HT1080 (cell line): ENCODE measurements around the gene PCBP2. TPM values are rescaled to one million over a fixed set of nuclear protein-coding genes. Genes with fewer than 3 reads are reported as not detected.
"Not testable (repeated sequence)": the region's sequence is repeated elsewhere in the genome, so short reads cannot be mapped to it uniquely, and the experiment has no call there.

Experiments used
- DNase-seq: peaks from one replicate; pipeline ENCODE4 v3.0.0-alpha.2; 2015; ENCODE audit warnings: low read depth
- total RNA-seq: library from RNA; depleted of rRNA; stranded (reverse); fragments of >200 nt; shearing (Covaris generic); gene quantifications from 2 replicates; pipeline ENCODE4 v1.2.3, GENCODE V29; 2014

PCBP2 gene
- total RNA-seq, 1 experiment from 2014 or later: 243 TPM

- DNase-seq: no peak
Observed at GRCh38 chr12:53468282-53468681, 16.4 kb downstream of the PCBP2 start.

GRCh38 chr12:53472056-53472582, 20.2 kb downstream of the PCBP2 start:
- no peak for DNase-seq

GRCh38 chr12:53474077-53474476, 22.2 kb downstream of the PCBP2 start:
- DNase-seq: no peak

- no peak for DNase-seq
Observed at GRCh38 chr12:53474819-53475218, 22.9 kb downstream of the PCBP2 start.

DNA sequence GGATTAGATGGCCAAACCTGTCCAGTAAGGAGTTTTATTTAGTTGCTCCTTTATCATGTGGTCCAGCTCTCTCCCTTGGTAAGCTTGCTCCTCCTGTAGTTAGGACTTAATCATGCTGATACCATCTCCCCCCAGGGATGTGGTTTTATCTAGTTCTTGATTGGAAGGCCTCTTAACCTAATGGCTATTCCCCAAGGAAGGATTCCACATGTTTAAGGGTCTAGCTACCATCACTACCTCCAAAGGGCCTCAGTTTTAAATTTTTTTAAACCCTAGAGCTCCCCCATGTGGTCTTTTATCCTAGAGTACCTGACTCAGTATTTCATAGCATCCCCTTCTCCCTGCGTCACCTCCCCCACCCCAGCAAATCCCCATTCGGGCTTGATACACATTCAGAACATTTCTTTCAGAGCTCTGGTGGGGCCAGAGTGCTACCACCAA, 24.9 kb downstream of the PCBP2 start:
- peak; percentile 56 for DNase-seq

DNA sequence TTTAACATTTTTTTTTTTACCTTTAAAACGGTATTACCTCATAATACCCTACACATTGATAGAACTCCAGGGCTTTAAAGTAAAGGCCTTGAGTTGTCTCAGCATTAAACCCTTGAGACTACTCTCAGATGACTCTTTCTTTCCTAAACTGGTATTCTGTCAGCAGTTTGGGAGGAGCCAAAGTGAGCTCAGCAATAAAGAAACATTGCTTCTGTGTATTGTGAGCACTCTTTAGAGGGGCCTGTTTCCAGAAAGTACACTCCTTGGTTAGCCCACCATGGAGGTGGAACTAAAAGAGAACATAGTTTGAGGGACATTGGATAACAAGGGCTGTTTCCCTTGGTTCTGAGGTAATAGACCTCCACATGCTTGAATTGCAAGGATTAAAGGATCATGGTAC, 27.0 kb downstream of the PCBP2 start:
- DNase-seq: no peak

DNA sequence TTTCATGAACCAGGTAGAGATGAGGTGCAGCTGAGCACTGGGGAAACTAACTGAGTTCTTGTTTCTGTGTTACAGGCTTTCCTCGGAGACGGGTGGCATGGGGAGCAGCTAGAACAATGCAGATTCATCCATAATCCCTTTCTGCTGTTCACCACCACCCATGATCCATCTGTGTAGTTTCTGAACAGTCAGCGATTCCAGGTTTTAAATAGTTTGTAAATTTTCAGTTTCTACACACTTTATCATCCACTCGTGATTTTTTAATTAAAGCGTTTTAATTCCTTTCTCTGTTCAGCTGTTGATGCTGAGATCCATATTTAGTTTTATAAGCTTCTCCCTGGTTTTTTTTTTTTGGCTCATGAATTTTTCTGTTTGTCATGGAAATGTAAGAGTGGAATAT, 27.4 kb downstream of the PCBP2 start:
- no peak for DNase-seq

DNA sequence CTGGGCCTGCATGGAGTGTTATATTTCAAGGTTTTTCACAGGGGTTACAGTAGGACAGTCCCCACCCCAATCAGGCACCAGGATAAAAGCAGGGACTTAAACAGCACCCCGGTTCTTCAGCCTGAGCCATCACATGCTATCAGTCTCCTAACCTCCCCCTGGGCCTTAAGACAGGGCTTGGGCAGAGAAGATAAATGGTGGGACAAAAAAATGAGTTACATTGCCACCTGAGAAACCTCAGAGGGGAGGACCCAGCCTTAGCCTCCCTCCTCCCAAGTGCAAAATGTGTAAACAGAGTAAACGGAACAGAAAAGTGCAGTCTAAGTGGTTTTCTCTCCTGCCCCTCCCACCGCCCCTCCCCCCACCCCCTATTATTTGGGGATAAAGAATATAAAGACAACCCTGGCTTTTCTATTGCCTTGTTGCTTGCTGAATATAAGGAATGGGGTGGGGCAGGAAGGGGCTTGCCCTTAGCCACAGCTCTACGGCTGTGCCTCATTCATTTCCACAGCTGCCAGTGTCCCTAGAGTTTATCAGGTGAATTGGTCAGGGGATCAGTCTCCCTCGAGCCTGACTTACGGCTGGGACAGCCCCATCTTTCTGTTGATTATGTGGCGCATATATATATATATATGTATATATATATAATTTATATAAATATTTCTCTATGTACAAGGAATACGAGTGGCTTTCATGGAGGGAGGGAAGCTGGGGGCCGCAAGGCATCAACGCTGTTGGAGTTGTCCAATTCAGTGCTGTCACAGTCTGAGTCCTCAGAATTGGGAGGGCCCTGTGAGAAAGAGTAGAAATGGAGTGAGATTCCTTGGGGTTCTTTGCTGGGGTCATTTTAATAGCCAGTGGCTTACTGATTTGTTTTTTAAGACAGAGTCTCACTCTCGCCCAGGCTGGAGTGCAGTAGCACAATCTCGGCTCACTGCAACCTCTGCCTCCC, 28.9 kb downstream of the PCBP2 start:
- no peak for DNase-seq

GRCh38 chr12:53481458-53481857, 29.6 kb downstream of the PCBP2 start:
- not testable (repeated sequence) for DNase-seq

- no peak for DNase-seq
Observed at GRCh38 chr12:53481939-53482586, 30.2 kb downstream of the PCBP2 start.

DNA sequence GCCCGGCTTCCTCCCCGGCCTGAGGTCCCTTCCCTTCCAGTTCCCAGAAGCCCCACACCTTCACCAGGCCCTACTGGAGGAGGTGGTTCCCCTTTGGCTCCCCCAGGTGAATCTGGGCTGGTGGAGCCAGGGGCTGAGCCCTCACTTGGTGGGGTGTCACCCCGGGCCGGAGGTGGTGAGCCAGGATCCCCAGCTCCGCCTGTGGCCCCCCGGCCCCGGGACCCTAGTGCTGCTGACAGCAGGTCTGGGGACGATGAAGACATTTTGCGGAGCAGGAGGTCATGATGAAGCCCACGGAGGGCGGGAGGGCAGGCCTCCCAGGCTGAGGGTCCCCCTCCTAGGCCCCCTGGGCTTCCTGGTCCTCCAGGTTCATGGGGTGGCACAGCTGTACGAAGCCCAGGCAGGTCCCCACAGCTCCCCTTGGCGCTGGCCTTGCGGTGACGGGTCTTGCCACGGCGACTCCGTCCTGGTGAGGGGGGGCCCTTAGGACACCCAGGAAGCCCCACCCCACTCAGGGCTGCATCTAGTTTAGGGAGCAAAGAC, 30.8 kb downstream of the PCBP2 start:
- no peak for DNase-seq

- no peak for DNase-seq
Observed at GRCh38 chr12:53483225-53483978, 31.5 kb downstream of the PCBP2 start.

DNA sequence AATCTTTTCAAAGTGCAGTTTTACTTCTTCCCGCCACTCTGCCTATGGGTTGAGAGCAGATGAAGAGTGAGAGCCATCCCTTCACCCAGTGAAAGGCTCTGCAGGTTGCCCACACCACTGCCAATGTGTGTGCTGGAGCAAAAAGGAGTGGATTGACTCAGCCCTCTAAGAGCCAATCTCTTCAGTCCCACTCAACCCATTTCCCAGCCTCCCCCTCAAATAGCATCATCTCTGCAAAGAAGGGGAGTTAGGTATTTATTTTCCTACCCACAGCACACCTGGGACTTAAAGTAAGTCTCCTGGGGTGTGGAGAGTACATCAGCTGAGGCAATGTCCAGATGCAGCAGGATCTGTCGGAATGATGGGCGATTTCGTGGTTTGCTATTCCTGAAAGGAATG, 32.1 kb downstream of the PCBP2 start:
- DNase-seq: no peak

DNA sequence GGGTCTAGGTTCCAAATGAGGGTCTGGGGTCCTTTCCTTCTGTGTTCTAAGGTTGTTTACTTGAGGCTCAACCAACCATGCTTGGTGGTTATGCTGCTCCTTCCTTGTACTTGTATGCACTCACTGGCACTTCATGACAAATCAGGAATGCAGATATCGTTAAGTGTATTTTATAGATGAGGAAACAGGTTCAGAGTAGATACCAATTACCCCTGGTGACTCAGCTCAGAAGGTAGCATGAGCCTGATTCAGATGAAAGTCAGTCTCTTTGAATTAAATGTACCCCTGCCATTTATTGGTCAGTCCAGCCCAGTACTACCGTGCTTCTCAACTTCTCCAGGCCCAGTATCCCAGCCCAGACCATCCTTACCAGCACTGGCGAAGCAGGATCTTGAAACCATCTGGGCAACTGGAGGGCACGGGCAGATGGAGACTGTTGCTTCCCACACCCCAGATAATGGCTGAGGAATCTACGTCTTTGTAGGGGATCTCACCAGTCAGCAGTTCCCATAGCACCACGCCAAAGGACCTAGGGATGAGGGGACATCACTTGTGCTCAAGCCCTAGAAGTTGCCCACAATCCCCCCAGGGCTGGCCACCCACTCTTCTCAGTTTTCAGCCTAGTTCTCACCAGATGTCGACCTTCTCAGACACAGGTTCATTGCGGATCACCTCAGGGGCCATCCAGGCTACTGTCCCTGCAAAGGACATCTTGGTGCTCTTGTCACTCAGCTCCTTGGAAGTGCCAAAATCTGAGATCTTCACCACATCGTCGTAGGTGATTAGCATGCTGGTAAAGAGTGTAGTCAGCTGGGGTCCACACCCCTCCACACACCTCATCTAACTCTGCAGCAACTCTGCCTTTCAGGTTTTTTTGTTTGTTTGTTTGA, 33.0 kb downstream of the PCBP2 start:
- DNase-seq: no peak

GRCh38 chr12:53485955-53486735, 34.2 kb downstream of the PCBP2 start:
- DNase-seq: no peak

DNA sequence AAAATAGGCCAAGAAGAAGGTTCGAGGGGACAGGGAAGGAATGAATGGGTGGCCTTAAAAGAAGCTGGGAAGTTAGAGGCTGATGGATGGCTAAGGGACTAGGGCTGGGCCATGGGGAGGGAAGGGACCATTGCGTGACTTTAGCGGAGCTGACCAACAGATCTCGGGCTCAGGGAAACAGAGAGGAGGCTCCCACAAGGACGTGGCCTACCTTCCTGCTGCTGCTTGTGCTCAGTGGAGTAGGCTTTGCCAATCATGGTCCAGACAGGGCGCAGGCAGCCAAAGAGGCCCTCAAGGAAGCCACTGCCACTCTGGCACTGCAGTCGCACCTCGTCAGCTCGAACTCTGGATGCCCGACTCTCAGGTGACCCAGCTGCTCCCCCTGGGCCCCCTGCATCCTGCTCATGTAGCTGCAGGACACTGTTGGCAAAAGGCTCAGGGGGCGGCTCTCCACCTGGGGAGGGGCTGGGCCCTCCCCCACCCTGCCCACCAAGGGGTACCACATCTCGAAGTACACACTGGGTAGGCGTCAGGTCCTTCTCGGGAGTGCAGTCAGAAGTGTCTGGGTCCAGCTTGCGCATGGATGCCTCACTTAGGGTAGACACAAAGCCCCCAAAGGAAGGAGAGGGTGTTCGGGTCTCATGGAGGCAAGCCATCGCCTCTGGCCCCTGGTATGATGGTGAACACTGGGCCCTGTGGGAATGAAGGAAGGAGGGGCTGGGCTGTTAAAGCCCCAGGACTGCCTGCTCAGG, 35.0 kb downstream of the PCBP2 start:
- DNase-seq: no peak

GRCh38 chr12:53489242-53489864, 37.5 kb downstream of the PCBP2 start:
- no peak for DNase-seq

- DNase-seq: no peak
Observed at GRCh38 chr12:53492188-53492587, 40.3 kb downstream of the PCBP2 start.
